ENCODE results near the gene ITGA2B.
"Not testable (repeated sequence)": the region's sequence is repeated elsewhere in the genome, so short reads cannot be mapped to it uniquely, and the experiment has no call there.

The ITGA2B gene

DNA sequence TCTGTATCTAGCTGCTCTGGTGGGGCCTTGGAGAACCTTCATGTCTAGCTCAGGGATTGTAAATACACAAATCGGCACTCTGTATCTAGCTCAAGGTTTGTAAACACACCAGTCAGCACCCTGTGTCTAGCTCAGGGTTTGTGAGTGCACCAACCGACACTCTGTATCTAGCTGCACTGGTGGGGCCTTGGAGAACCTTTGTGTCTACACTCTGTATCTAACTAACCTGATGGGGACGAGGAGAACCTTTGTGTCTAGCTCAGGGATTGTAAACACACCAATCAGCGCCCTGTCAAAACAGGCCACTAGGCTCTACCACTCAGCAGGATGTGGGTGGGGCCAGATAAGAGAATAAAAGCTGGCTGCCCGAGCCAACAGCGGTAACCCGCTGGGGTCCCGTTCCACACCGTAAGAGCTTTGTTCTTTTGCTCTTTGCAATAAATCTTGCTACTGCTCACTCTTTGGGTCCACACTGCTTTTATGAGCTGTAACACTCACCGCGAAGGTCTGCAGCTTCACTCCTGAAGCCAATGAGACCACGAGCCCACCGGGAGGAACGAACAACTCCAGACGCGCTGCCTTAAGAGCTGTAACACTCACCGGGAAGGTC, 19.9 kb downstream of the ITGA2B start:
- DNase-seq: not testable (repeated sequence)

DNA sequence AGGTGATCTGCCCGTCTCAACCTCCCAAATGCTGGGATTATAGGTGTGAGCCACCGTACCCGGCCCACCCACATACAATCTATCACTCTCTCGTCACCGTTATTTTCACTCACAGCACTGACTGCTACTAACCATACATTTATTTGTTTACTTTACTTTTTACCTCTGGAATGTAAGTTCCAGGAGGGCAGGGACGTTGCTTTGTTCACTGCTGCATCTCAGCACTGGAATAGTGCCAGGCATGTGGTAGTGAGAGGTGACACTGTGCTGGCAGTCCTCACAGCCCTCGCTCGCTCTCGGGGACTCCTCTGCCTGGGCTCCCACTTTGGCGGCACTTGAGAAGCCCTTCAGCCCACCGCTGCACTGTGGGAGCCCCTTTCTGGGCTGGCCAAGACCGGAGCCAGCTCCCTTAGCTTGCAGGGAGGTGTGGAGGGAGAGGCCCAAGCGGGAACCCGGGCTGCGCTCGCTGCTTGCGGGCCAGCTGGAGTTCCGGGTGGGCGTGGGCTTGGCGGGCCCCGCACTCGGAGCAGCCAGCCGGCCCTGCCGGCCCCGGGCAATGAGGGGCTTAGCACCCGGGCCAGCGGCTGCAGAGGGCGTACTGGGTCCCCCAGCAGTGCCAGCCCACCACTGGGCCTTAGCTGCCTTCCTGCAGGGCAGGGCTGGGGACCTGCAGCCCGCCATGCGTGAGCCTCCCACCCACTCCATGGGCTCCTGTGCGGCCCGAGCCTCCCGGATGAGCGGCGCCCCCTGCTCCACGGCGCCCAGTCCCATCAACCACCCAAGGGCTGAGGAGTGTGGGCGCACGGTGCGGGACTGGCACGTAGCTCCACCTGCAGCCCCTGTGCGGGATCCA, 20.8 kb downstream of the ITGA2B start:
- not testable (repeated sequence) for DNase-seq

DNA sequence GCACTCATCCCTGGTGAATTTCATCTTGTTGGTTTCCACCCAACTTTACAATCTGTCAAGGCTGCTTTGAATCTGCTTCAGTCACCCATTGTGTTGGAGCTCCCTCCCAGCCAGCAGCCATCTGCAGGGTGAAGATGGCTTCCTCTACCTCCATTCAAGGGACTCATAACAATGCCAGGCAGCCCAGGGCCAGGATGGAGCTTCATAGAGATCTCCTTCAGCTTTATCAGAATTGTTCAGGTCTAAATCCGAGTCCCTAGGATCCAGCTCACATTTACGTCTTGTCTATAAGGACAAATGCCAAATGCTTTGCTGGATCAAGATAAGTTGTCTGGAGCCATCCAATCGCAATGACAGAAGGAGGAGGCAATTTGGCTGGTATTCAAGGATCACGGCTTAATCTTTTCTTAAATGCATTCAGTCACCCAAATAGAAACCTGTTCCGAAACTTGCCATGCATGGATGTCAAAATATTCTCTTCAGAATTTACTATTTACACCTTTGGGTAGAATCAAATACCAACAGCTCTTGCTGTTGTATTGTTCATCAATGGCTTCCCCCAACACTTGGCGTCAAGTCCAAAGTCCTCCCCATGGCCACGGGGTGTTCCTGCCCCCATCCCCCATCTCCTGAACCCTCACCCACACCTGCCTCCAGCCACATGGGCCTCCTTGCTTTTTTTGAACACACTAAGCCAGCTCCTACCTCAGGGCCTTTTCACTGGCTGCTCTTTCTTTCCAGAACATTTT, 22.0 kb downstream of the ITGA2B start:
- DNase-seq: no peak

DNA sequence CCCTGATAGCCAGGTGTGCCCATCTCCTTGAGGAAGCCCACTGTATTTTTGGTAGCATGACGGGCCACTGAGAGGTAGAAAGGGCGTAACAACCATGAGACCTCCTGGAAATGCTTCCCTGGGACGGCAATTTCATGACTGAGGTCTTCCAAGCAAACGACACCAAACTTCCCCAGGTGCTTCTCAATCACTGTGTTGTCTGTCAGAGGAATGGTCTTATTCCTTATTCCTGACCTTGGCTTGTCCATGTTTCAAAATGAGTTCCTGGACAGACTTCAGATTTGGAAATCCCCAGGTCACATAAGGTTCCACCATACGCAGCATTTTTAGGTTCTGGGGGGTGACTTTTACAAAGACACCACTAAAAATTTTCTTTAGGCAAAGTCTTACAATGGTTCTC, 24.4 kb downstream of the ITGA2B start:
- not testable (repeated sequence) for DNase-seq

DNA sequence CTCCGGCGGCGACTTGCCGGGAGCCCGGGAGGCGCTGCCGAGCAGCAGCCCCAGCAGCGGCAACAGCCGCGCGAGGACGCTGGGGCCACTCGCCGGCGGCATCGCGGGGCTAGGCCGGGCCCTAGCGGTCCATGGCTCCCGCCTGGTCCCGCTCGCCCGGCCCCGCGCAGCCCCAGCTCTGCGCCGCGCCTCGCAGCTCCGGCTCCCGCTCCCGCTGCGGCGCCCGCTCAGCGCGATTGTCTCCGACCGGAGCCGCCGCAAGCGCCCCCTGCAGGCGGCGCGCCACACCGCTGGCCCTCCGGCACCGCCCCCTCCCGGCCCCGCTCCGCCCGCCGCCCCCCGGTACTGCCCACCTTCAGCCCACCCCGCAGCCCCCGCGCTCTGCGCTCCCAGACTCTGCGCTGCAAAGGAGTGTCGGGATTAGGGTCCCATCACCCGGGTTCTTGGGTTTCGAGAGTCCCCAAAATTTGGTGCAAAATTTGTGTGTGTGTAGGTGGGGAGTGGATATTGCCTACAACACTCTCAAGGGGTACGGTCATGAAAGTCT, 25.8 kb downstream of the ITGA2B start, which contains the start of gene FAM171A2:
TSS of gene FAM171A2 (minus strand) at position 241 of the 547 bp plus-strand sequence. CDS start at position 102, 139 bp downstream.
- DNase-seq: peak in 34 of 56 donors; percentile 10 to 66 (median 34)

DNA sequence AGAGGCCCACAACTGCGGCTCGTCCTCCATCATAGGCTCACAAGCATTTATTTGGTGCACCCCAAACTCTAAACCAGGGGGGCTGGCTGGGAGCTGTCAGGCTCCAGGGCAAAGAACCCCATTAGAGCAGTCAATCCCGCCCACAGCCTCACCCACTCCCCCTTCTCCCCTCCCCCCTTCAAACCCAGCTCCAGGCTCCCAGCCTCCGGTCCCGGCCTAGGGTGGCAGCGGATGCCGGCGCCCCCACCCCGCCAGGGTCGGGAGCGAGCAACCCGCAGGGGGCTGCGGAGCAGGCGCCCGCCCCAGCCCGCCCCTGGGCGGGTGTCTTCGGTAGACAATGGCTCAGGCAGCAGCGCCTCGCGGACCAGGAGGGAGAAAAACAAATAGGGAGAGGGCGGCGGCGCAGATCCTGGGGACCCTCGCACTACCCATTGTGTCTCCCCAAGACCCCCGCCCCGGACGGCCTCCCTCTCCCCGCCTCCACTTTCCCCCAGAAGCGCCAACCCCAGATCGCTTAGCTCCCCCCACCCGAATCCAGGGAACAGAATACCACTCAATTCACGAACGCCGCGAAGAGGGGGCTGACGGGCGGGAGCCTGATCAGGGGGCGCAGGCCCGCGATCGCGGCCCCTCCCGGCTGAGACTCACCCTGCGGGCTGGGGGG, 26.4 kb downstream of the ITGA2B start:
- peak in 14 of 56 donors; percentile 9 to 58 (median 34) for DNase-seq

DNA sequence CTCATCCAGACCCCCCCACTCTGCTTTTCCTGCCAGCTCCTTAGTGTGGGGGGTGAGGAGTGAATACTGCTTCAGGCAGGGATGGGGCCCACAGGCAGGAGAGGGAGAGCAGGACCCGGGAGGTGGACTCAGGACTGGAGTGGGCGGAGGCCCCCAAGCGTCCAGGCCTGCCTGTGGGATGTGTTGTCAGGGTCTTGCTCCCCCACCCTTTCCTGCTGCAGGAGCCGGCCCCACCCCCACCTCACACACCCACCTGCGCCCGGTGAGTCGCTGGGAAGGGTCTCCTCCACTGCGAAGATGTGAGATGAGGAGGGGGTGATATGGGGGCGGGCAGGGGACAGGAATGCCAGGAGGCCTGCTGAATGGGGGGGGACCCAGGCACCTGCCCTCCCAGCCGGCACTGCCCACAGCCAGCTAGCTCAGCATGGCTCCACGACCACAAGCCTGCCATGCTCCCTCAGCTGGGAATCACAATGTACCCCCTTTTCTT, 26.9 kb downstream of the ITGA2B start:
- no peak for DNase-seq

DNA sequence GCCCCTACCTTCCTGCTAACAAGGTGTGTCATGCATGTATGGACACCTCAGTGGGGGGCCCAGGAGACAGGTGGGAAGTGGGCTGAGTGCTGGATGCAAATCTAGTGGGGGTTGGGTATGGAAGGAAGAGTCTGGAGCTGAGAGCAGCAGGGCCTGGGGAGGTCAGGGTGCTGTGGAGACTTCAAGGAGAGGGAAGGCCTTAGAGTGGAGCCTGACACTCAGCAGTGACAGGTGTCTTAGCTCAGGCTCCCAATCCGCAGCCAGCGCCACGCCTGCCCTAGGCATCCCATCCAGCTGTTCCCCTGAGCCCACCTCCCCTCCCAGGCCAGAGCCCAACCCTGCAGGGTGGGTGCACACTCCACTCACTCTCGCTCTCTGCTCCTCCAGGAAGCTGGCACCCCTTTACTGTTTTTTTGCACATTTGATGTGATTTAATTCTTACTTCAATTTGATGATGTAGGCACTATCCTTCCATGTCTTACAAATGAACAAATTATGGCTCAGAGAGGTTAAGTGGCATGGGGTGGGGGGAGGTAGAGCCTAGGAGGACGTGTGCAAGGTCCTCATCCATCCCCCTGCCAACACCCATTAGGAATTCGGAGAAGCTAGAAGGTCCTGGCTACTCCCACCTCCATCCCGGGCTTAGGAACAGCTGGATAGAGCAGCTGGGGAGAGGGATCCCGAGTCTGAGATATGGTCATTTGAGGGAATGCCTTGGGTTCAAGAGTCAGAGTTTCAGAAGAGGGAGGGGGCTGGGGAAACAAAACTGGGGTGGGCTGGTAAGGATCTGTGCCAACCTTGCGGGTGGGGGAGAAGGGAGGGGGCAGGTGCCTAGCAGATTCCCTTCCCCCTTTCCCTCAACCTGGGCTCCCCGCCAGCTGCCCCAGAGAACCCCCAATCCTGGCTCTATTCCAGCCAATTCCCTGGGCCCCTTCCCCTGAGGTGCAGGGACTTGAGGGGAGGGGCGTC, 27.9 kb downstream of the ITGA2B start:
- DNase-seq: peak in 1 of 56 donors; percentile 13

DNA sequence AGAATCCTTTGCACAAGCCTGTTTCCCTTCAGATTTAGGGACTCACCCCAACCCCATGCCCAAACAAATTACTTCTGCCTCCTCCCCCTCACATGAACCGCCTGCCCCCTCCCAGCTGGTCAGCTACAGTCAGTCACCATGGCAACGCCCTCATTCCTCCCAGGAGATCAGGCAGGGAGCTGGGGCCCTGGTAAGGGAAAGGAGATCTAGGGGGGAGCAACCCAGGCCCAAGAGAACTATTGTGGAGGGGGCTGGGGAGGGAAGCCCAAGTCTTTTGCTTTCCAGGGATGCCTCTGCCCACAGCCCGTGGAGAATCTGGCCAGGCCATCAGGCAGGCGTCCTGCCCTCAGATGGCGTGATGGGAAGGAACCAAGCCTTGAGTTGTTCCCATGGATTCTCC, 28.6 kb downstream of the ITGA2B start:
- peak in 6 of 56 donors; percentile 9 to 28 (median 20) for DNase-seq

DNA sequence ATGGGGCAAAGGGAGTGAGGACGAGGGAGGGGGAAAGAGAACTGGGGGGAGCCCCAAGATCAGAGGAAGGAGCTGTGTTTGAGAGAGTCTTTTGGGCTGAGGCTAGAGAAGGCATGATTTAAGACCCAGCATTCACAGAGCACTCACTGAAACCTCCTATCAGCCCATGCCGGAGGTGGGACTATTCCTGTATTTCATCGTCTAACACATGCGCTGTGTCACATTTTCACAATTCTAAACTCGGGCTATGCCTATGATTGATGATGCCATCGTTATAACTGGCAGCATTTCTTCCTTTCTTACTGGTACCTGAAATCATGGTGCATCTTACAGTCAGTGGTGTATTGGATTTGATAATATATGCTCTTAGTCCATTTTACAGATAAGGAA, 29.3 kb downstream of the ITGA2B start:
- peak in 6 of 56 donors; percentile 22 to 55 (median 32) for DNase-seq

DNA sequence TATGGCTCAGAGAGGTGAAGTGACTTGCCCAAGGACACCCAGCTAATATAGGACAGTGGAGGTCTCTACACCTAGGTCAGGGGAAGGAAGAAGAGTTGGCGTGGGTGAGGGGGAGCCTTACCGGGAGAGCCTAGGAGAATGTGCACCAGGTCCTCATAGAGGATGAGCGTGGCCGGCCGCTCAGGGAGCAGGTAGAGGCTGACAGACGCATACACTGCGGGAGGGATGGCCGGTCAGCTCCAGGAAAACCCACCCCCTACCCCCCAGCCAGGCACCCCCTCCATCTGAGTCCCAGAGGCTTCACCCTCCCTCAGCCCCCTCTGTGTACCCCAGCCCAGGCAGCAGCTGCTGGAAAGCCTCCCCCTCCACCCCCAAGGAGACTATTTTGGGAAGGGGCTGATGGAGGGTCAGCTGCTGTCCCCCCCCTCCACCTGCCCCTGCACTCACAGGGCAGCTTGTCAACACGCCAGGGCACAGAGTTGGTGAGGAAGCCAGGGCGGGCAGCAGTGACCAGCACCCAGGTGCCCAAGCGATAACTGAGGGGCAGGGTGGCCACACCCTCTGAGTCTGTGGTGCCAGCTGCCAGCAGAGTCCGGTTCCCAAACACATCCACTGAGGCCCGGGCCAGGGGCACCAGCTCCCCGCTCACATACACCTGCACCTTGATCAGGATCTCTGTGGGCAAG, 29.8 kb downstream of the ITGA2B start:
- no peak for DNase-seq

DNA sequence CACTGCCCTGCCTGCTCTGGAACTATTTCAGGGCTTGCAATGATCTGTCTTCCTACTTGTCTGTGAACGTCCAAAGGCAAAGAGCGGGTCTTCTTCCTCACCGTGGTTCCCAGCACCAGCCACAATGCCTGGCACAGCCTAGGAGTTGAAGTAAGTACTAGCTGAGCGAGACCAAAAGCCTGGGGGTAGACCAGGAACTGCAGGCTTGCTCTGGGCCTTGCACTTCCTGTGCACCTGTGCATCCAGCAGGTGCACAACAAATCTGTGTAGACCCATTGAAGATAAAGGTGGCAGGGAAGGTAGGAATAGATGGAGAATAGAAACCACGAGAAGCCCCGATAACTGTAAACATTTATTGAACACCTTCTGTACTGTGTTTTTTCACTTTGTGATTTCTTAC, 30.4 kb downstream of the ITGA2B start:
- DNase-seq: no peak

DNA sequence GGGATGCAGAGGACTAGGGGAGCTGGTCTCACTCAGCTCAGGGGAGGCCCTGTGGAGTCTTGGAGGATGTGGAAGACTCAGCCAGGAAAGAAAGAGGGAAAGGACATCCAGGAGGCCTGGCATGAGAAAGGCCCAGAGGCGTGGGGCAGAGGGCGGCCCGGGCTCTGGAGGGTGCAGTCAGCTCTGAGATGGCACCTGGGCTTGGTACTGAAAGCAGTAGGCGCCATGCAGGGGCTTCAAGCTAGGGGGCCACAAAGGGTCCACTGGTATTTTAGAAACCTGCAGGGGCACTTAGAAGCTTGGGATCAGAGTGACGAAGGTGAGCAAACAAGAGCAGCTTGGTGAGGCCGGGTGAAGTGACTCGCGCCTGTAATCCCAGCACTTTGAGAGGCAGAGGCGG, 31.4 kb downstream of the ITGA2B start:
- no peak for DNase-seq

DNA sequence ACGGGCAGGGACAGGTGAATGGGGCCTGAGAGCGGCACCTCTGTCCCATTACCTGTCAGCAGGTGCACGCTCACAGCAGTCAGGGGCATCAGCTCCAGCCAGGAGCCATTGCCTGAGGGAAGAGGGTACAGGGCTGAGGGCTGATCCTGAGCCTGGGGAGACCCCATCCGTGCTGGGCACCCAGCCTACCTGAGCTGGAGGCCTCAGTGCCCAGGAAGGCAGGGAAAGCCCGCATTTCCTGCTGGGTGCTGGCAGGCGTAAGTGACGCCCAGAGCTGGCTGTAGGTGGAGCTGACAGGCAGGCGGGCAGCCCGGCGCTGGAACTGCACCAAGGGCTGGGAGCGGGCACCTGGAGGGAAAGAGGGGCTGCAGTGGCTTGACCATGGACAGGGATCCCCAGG, 33.2 kb downstream of the ITGA2B start:
- no peak for DNase-seq

DNA sequence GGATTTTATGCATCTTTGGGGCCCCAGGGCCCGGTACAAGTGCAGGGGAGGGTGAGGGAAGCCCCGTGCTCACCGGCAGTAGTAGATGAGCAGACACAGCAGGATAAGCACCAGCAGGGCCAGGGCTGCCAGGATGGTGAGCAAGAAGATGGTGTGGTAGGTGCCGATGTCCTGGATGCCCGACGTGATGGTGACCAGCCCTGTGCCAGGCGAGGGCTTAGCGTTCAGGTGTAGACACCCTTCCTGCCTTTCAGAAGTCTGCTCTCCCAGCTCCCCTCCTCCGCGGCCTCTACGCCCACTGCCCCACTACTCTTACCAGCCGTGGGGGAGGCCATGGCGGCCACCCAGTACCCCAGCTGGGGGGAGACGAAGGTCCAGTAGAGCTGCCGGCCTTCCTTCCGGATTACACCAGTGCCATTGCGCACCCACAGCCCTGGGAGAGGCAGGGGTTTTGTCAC, 33.8 kb downstream of the ITGA2B start:
- no peak for DNase-seq

DNA sequence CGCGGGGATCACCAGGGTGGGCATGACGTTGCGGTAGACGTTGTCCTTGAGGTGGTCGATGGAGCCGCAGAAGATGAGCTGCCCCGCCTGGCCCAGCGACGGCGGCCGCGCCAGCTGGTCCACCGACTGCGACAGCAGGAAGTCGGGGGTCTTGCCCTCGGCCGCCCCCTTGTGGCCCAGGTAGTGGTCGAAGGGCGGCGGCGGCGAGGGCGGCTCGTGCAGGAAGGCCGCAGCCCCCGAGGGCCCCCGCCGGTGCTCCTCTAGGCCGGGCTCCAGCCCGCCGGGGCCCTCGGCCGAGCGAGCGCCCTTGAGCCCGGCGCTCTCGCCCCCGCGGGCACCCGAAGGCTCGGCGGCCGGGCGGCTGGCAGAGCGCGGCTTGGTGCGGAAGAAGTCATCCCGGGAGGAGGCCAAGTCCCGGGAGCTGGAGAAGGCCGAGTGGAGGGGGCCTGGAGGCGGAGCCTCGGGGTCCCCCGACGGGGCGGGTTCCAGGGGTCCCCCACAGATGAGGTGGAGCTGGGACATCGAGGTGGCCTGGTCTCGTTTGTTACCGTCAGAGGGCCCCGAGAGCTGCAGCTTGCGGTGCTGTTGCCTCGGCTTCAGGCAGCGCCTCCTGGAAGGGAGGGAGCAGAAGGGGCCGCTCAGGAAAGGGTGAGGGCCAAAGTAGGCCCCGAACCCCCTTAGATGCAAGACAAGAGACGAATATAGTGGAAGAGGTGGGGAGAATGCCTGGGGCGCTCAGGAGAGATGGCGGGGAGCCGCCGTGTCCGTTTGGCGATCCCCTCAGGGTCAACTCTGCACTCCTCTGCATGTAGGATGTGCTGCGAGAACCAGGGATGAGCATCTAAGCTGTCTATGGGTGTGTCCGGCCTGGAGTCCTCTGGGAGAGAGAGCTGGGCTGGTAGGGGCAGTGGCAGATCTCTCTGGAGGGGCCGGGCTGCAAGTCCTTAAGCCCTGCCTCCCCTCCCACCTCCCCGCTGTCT, 34.6 kb downstream of the ITGA2B start:
- DNase-seq: no peak

DNA sequence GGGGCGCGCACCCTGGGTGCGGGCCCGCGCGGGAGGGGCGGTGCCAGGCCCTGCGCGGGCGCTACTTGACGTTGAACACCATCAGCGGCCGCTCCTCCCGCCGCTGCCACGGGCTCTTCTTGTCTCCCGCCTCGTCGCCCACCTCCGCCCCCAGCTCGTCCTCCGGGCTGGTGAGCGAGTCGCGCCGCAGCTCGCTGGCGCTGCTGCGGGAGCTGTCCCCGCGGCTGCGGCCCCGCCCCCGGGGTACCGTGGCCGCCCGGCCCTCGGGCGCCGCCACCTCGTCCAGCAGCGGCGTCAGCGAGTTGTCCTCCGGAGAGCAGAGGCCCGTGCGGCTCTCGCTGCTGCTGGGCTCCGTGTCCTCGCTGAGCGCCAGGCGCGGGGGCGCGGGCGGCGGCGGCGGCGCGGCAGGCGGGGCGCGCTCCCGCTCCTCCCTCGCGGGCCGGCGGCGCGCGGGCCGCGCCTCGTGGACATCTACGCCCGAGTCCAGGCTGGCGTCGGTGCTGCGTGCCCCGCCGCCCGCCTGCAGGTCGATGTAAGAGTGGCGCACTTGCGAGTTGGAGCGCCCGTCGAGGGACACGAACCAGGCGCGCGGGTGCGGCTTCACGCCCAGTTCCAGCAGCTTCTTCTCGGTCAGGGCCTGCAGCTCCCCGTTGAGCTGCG, 35.6 kb downstream of the ITGA2B start:
- DNase-seq: peak in 1 of 56 donors; percentile 30

All from nucleus accumbens (tissue), 56 donors.